ENCODE measurements around the gene NUDT15.

GRCh38 chr13:47990920-47991466 lies 46.5 kb upstream of the NUDT15 start:
- no peak for TF ChIP-seq CTCF (IDR thresholded peaks at IDR 0.05)
- no peak for TF ChIP-seq POLR2A (IDR thresholded peaks at IDR 0.05)

Data from ovary (tissue), 3 donors.